Parathyroid adenoma (tissue), 2 donors: ENCODE measurements around the gene FURIN.

ENCODE experiments used
- H2AFZ ChIP-seq: fragments of 300-600 bp; sonication (generic); one replicate; pipeline ENCODE4 v1.7.0; 2017; ENCODE audit warnings: antibody characterized with exemption, mild to moderate bottlenecking
- H3K27ac ChIP-seq: fragments of 300-600 bp; sonication (generic); one replicate; pipeline ENCODE4 v1.7.0; 2017
- H3K27me3 ChIP-seq: fragments of 300-600 bp; sonication (generic); one replicate; pipeline ENCODE4 v1.7.0; 2017; ENCODE audit warnings: low read length; ENCODE audit not compliant: control insufficient read depth, insufficient read depth
- H3K36me3 ChIP-seq: fragments of 300-600 bp; sonication (generic); one replicate; pipeline ENCODE4 v1.7.0; 2017; ENCODE audit warnings: low read length; ENCODE audit not compliant: control insufficient read depth, insufficient read depth
- H3K4me1 ChIP-seq: fragments of 300-600 bp; sonication (generic); one replicate; pipeline ENCODE4 v1.7.0; 2017; ENCODE audit warnings: control low read depth
- H3K4me2 ChIP-seq: fragments of 300-600 bp; sonication (generic); one replicate; pipeline ENCODE4 v1.7.0; 2017; ENCODE audit warnings: low read length
- H3K4me3 ChIP-seq: fragments of 300-600 bp; sonication (generic); one replicate; pipeline ENCODE4 v1.7.0; 2017; ENCODE audit warnings: low read depth, low read length
- H3K79me2 ChIP-seq: fragments of 300-600 bp; sonication (generic); one replicate; pipeline ENCODE4 v1.7.0; 2017; ENCODE audit warnings: control low read depth
- H3K9ac ChIP-seq: fragments of 300-600 bp; sonication (generic); one replicate; pipeline ENCODE4 v1.7.0; 2017; ENCODE audit warnings: mild to moderate bottlenecking
- H3K9me3 ChIP-seq: fragments of 300-600 bp; sonication (generic); one replicate; pipeline ENCODE4 v1.7.0; 2017; ENCODE audit warnings: low read length; ENCODE audit not compliant: control insufficient read depth
- CTCF ChIP-seq: fragments of 300-600 bp; sonication (generic); IDR thresholded peaks from one replicate; pipeline ENCODE4 v1.7.0; 2017; ENCODE audit warnings: antibody characterized with exemption, mild to moderate bottlenecking
- donor health status: primary hyperparathyroidism.

FURIN gene

GRCh38 chr15:90877315-90877714 is 8.9 kb downstream of the FURIN start:
- Histone ChIP-seq H3K4me2 (no peak overlapping the region), H3K9me3 (no peaks in the 10 kb centered on the region), H3K4me1 (peaks cover 6% of the 10 kb centered on the region), H3K27ac (no peak overlapping the region), H3K36me3 (no peaks in the 10 kb centered on the region), H3K9ac (no peak overlapping the region), H3K79me2 (no peaks in the 10 kb centered on the region), H3K27me3 (no peaks in the 10 kb centered on the region), H3K4me3 (no peak overlapping the region), H2AFZ (no peak overlapping the region)
- TF ChIP-seq CTCF, result no peak

DNA sequence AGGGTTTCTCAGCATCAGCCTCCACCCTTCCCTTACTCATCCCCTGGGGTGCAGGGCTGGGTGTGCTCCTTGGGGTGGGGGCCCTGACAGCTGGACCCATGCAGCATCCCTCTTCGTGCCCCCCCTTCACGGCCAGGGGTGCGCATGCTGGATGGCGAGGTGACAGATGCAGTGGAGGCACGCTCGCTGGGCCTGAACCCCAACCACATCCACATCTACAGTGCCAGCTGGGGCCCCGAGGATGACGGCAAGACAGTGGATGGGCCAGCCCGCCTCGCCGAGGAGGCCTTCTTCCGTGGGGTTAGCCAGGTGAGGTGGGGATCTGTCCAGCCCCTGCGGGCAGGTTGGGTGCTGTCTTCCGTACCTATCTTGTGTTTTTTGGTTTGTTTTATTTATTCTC is 9.6 kb downstream of the FURIN start:
- no peak overlapping the region for H3K4me3 ChIP-seq
- H3K27ac ChIP-seq, result no peak overlapping the region
- H3K4me2 ChIP-seq, result no peak overlapping the region
- H3K27me3 ChIP-seq, result no peaks in the 10 kb centered on the region
- no peak overlapping the region for H3K9ac ChIP-seq
- peaks cover 2% of the 10 kb centered on the region for H3K4me1 ChIP-seq
- H3K36me3 ChIP-seq, result no peaks in the 10 kb centered on the region
- H3K79me2 ChIP-seq, result no peaks in the 10 kb centered on the region
- no peaks in the 10 kb centered on the region for H3K9me3 ChIP-seq
- TF ChIP-seq CTCF, result no peak
- no peak overlapping the region for H2AFZ ChIP-seq

DNA sequence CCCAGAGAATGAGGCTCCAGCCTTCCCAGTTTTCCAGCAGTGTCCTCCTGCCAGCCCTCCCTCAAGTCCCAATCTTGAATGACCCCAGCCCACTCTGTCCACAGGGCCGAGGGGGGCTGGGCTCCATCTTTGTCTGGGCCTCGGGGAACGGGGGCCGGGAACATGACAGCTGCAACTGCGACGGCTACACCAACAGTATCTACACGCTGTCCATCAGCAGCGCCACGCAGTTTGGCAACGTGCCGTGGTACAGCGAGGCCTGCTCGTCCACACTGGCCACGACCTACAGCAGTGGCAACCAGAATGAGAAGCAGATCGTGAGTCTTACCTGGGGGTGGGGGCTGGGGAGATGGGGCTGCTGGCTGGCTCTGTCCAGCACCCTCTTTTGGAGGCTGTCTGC is 10.3 kb downstream of the FURIN start:
- Histone ChIP-seq H3K4me1 (no peaks in the 10 kb centered on the region), H3K9ac (no peak overlapping the region), H3K27me3 (no peaks in the 10 kb centered on the region), H3K27ac (no peak overlapping the region), H3K79me2 (no peaks in the 10 kb centered on the region), H3K36me3 (no peaks in the 10 kb centered on the region), H3K4me3 (no peak overlapping the region), H3K4me2 (no peak overlapping the region), H2AFZ (no peak overlapping the region), H3K9me3 (no peaks in the 10 kb centered on the region)
- TF ChIP-seq CTCF, result no peak

- no peak for TF ChIP-seq CTCF
- H3K4me1 ChIP-seq, result no peaks in the 10 kb centered on the region
- no peaks in the 10 kb centered on the region for H3K36me3 ChIP-seq
- no peak overlapping the region for H3K4me3 ChIP-seq
- H3K4me2 ChIP-seq, result no peak overlapping the region
- H3K9me3 ChIP-seq, result no peaks in the 10 kb centered on the region
- H3K27ac ChIP-seq, result no peak overlapping the region
- H3K9ac ChIP-seq, result no peak overlapping the region
- no peak overlapping the region for H2AFZ ChIP-seq
- H3K27me3 ChIP-seq, result no peaks in the 10 kb centered on the region
- H3K79me2 ChIP-seq, result no peaks in the 10 kb centered on the region
Observed at GRCh38 chr15:90879730-90880366, 11.5 kb downstream of the FURIN start.
